ENCODE measurements around the gene PER3.

The PER3 gene

DNA sequence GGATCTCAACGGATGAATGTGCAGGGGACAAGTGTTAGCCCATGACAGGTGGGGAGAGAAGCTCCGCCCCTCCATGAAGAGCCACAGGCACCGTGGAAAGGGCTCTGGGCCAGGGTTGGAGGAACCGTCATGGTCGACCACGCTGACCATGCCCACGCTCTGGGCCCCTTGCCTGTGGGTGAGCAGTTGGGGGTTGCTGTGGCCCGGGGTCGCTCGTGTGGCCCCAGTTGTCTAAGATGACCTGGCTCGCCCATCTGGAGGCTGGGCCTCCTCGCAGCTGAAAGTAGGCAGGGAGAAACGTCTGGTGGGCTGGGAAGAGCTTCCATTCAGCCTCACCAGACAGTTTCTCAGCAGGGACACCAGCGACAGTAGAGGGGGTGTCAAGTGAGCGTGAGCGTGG, 81.9 kb downstream of the PER3 start:
- H3K27me3 ChIP-seq (ENCODE audit: insufficient read depth, low read length): no peaks in the 10 kb centered on the region; the same call in 1 of the 2 replicates
- H3K4me2 ChIP-seq (ENCODE audit: low read length): no peak overlapping the region
- H3K79me2 ChIP-seq (ENCODE audit: insufficient read depth, low read length): no peaks in the 10 kb centered on the region
- H3K4me1 ChIP-seq (ENCODE audit: insufficient read depth, low read length, severe bottlenecking): no peaks in the 10 kb centered on the region
- TF ChIP-seq, protein P1, sequence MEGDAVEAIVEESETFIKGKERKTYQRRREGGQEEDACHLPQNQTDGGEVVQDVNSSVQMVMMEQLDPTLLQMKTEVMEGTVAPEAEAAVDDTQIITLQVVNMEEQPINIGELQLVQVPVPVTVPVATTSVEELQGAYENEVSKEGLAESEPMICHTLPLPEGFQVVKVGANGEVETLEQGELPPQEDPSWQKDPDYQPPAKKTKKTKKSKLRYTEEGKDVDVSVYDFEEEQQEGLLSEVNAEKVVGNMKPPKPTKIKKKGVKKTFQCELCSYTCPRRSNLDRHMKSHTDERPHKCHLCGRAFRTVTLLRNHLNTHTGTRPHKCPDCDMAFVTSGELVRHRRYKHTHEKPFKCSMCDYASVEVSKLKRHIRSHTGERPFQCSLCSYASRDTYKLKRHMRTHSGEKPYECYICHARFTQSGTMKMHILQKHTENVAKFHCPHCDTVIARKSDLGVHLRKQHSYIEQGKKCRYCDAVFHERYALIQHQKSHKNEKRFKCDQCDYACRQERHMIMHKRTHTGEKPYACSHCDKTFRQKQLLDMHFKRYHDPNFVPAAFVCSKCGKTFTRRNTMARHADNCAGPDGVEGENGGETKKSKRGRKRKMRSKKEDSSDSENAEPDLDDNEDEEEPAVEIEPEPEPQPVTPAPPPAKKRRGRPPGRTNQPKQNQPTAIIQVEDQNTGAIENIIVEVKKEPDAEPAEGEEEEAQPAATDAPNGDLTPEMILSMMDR (IDR thresholded peaks at IDR 0.05; ENCODE audit: low read length): no peak
- no peak for TF ChIP-seq EZH2 (IDR thresholded peaks at IDR 0.05; ENCODE audit: borderline replicate concordance, low read length)
- H3F3A ChIP-seq (ENCODE audit: insufficient read depth, low read length): no peaks in the 10 kb centered on the region
- no peak overlapping the region for H2AFZ ChIP-seq (ENCODE audit: low read length)
- no peaks in the 10 kb centered on the region for H3K9me3 ChIP-seq (ENCODE audit: low read length)
- no peak overlapping the region for H3K27ac ChIP-seq (ENCODE audit: low read depth, low read length, poor library complexity, severe bottlenecking)
- H3K9ac ChIP-seq (ENCODE audit: low read length): no peak overlapping the region
- no peaks in the 10 kb centered on the region for H3K9me2 ChIP-seq (ENCODE audit: low read depth, low read length)
- no peaks in the 10 kb centered on the region for H4K20me1 ChIP-seq (ENCODE audit: insufficient read depth, low read length)
- no peak overlapping the region for H3K4me3 ChIP-seq (ENCODE audit: low read depth, low read length, poor library complexity, severe bottlenecking)
- H3K36me3 ChIP-seq (ENCODE audit: insufficient read depth, low read length): no peaks in the 10 kb centered on the region

DNA sequence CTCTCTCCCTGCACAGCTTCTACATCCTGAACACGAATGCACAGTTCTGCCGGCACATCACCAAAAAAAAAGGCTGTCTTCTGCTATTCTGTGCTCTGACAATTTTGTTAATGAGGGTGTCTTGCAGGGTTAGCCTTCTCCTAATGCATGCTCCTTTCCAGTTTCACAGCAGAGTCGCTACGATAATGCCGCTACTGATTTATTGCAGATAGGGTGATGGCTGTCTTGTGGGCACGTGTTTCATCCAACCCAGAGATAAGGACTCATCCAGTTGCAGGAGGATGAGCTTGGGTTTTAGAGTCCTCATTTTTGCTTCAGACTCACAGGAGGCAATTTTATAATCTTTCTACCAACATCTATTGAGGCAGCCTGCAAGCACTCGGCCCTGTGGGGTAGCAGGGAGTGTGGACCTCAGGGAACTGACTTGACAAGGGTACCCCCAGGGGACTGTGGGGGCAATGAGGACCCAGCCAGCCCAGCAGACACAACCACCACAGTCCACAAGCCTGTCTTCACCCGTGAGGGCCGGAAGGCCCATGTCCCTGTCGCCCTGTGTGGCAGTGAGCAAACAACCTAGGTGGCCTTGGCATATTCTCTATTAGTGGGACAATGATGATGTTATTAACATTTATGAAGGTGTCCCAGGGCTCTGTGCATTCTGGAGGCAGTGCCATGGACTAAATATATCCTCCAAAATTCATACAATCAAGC, 84.1 kb downstream of the PER3 start:
- no peak overlapping the region for H2AFZ ChIP-seq (ENCODE audit: low read length)
- H3F3A ChIP-seq (ENCODE audit: insufficient read depth, low read length): no peaks in the 10 kb centered on the region
- H3K4me2 ChIP-seq (ENCODE audit: low read length): no peak overlapping the region
- H3K27me3 ChIP-seq (ENCODE audit: insufficient read depth, low read length): no peaks in the 10 kb centered on the region; the same call in 1 of the 2 replicates
- H3K9me3 ChIP-seq (ENCODE audit: low read length): no peaks in the 10 kb centered on the region
- TF ChIP-seq EZH2 (IDR thresholded peaks at IDR 0.05; ENCODE audit: borderline replicate concordance, low read length): no peak
- TF ChIP-seq, protein P1 (IDR thresholded peaks at IDR 0.05; ENCODE audit: low read length): no peak
- no peaks in the 10 kb centered on the region for H3K36me3 ChIP-seq (ENCODE audit: insufficient read depth, low read length)
- H3K9me2 ChIP-seq (ENCODE audit: low read depth, low read length): no peaks in the 10 kb centered on the region
- H3K27ac ChIP-seq (ENCODE audit: low read depth, low read length, poor library complexity, severe bottlenecking): no peak overlapping the region
- no peaks in the 10 kb centered on the region for H3K4me1 ChIP-seq (ENCODE audit: insufficient read depth, low read length, severe bottlenecking)
- H3K9ac ChIP-seq (ENCODE audit: low read length): no peak overlapping the region
- no peaks in the 10 kb centered on the region for H4K20me1 ChIP-seq (ENCODE audit: insufficient read depth, low read length)
- no peaks in the 10 kb centered on the region for H3K79me2 ChIP-seq (ENCODE audit: insufficient read depth, low read length)
- H3K4me3 ChIP-seq (ENCODE audit: low read depth, low read length, poor library complexity, severe bottlenecking): no peak overlapping the region

DNA sequence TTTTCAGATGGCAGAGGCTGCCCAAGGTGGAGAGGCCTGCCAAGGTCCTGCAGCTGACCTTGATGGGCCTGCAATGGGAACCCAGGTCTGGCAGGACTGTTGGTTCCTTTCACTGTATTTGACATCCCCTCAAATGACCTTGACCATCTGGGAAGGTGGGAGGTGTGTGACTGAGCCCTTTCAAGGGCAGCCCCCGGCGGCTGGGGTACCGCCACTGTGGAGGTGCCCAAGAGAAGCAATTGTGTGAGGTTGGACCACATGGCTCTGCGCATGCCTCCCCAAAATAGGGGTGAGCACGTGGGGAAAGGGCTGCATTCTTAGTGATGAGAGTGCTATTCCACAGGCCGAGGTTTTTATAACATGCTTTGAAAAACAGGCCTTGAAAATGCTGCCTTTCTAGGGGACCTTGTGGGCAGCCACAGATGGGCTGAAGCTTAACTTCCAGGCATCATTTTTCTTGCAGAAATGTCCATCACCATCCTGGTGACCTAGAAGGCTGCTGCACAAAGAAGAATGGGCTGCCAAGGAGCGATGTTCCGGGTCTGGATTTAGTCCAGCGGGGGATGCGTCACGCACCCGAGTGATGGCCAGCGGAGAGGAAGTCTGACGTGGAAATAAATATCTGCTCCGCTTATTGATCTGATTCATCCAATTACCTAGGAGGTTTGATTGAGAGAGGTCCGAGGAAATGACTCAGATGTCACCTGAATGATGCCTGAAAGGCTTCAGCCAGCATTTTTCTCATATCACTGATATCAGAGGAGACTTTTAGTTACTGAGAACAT, 85.2 kb downstream of the PER3 start:
- Histone ChIP-seq H3K9me3 (ENCODE audit: low read length) (no peaks in the 10 kb centered on the region), H3K9ac (ENCODE audit: low read length) (no peak overlapping the region), H3K4me3 (ENCODE audit: low read depth, low read length, poor library complexity, severe bottlenecking) (no peak overlapping the region), H3K4me2 (ENCODE audit: low read length) (no peak overlapping the region), H3K27ac (ENCODE audit: low read depth, low read length, poor library complexity, severe bottlenecking) (no peak overlapping the region), H2AFZ (ENCODE audit: low read length) (no peak overlapping the region), H3K36me3 (ENCODE audit: insufficient read depth, low read length) (no peaks in the 10 kb centered on the region), H3K27me3 (ENCODE audit: insufficient read depth, low read length) (no peaks in the 10 kb centered on the region; the same call in 1 of the 2 replicates), H3K4me1 (ENCODE audit: insufficient read depth, low read length, severe bottlenecking) (no peaks in the 10 kb centered on the region), H3K79me2 (ENCODE audit: insufficient read depth, low read length) (no peaks in the 10 kb centered on the region), H3F3A (ENCODE audit: insufficient read depth, low read length) (no peaks in the 10 kb centered on the region), H3K9me2 (ENCODE audit: low read depth, low read length) (no peaks in the 10 kb centered on the region), H4K20me1 (ENCODE audit: insufficient read depth, low read length) (no peaks in the 10 kb centered on the region)
- TF ChIP-seq EZH2 (IDR thresholded peaks at IDR 0.05; ENCODE audit: borderline replicate concordance, low read length): no peak
- TF ChIP-seq, protein P1 (IDR thresholded peaks at IDR 0.05; ENCODE audit: low read length): no peak

All from OCI-LY1 (cell line).